ENCODE measurements around the gene DKK3.

Gene DKK3

DNA sequence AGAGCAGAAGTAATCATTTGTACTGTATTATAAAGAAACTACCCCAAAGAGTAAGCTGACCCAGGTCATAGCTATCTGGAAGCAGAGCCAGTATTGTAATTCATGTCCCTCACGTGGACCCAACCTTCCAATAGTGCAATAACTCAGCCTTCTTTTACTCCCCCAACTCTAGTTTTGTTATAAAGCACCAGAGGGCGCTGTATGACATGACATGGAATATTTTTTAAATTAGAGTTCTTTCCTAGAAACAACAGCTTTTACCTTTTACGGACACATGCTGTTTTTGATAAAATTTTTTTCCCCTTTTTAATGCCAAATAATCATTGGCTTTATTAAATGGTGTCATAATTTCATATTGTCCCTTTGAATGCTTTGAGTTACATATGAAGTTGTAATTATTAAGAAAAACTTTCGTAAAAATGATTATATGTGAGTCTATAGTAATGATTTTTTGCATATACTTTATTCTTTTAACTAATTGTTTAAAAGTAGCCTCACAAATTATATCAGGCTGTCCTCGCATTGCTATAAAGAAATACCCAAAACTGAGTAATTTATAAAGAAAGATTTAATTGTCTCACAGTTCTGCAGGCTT is 76.9 kb downstream of the DKK3 start:
- H3K4me1 ChIP-seq (ENCODE audit: insufficient read depth, poor library complexity, severe bottlenecking) = no peaks in the 10 kb centered on the region
- peaks cover 64% of the 10 kb centered on the region for H3K36me3 ChIP-seq (ENCODE audit: low read depth)
- ATAC-seq (ENCODE audit: low read depth) (peak; percentile 76), DNase-seq (ENCODE audit: low spot score) (no peak)
- H3K27me3 ChIP-seq (ENCODE audit: insufficient read depth, poor library complexity, severe bottlenecking) = no peaks in the 10 kb centered on the region
- no peak overlapping the region for H3K27ac ChIP-seq (ENCODE audit: poor library complexity, severe bottlenecking)
- no peak overlapping the region for H3K4me3 ChIP-seq (ENCODE audit: severe bottlenecking)
- no peaks in the 10 kb centered on the region for H3K9me3 ChIP-seq (ENCODE audit: severe bottlenecking)
- TF ChIP-seq, protein P1, sequence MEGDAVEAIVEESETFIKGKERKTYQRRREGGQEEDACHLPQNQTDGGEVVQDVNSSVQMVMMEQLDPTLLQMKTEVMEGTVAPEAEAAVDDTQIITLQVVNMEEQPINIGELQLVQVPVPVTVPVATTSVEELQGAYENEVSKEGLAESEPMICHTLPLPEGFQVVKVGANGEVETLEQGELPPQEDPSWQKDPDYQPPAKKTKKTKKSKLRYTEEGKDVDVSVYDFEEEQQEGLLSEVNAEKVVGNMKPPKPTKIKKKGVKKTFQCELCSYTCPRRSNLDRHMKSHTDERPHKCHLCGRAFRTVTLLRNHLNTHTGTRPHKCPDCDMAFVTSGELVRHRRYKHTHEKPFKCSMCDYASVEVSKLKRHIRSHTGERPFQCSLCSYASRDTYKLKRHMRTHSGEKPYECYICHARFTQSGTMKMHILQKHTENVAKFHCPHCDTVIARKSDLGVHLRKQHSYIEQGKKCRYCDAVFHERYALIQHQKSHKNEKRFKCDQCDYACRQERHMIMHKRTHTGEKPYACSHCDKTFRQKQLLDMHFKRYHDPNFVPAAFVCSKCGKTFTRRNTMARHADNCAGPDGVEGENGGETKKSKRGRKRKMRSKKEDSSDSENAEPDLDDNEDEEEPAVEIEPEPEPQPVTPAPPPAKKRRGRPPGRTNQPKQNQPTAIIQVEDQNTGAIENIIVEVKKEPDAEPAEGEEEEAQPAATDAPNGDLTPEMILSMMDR (IDR thresholded peaks at IDR 0.05; ENCODE audit: poor library complexity, severe bottlenecking) = peak; percentile 83

DNA sequence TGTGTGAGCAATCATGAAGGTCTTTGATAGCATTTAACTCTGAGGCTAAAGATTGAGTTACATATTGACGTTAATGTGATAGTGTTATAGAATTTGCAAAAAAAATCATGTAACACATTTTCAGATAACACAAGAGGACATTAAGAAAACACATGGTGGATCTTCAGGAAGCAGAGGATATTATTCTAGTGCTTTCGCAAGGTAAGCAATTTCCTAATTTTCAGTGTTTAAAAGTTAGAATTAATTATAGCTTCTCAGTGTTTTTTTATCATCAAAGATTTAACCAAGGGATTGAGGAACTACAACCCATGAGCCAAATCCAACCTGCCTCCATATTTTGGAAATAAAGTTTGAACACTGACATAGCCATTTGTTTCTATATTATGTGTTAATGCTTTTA is 78.5 kb downstream of the DKK3 start:
- Histone ChIP-seq H3K9me3 (ENCODE audit: severe bottlenecking) (no peaks in the 10 kb centered on the region), H3K4me3 (ENCODE audit: severe bottlenecking) (no peak overlapping the region), H3K4me1 (ENCODE audit: insufficient read depth, poor library complexity, severe bottlenecking) (no peaks in the 10 kb centered on the region), H3K27me3 (ENCODE audit: insufficient read depth, poor library complexity, severe bottlenecking) (no peaks in the 10 kb centered on the region), H3K27ac (ENCODE audit: poor library complexity, severe bottlenecking) (no peak overlapping the region), H3K36me3 (ENCODE audit: low read depth) (peaks cover 62% of the 10 kb centered on the region)
- TF ChIP-seq, protein P1 (IDR thresholded peaks at IDR 0.05; ENCODE audit: poor library complexity, severe bottlenecking) = no peak
- ATAC-seq (ENCODE audit: low read depth) (no peak), DNase-seq (ENCODE audit: low spot score) (no peak)

DNA sequence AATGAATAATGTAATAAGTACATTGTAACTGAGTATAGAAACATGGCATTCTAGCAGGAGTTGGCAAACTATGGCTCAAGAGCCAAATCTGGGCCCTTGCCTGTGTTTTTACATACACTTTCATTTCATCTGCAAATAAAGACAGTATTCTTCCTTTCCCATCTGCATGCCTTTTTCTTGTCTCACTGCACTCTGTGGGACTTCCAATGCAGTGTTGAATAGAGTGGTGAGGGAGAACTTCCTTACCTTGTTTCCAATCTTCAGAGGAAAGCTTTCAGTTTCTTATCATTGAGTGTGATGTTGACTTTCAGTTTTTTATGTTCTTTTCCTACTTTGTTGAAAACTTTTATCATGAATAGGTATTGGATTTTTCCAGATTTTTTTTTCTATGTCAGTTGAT is 84.6 kb downstream of the DKK3 start:
- Histone ChIP-seq H3K9me3 (ENCODE audit: severe bottlenecking) (no peaks in the 10 kb centered on the region), H3K36me3 (ENCODE audit: low read depth) (peaks cover 50% of the 10 kb centered on the region), H3K27ac (ENCODE audit: poor library complexity, severe bottlenecking) (no peak overlapping the region), H3K27me3 (ENCODE audit: insufficient read depth, poor library complexity, severe bottlenecking) (no peaks in the 10 kb centered on the region), H3K4me3 (ENCODE audit: severe bottlenecking) (no peak overlapping the region), H3K4me1 (ENCODE audit: insufficient read depth, poor library complexity, severe bottlenecking) (no peaks in the 10 kb centered on the region)
- TF ChIP-seq, protein P1 (IDR thresholded peaks at IDR 0.05; ENCODE audit: poor library complexity, severe bottlenecking) = no peak
- no peak for DNase-seq (ENCODE audit: low spot score)
- ATAC-seq (ENCODE audit: low read depth) = no peak

DNA sequence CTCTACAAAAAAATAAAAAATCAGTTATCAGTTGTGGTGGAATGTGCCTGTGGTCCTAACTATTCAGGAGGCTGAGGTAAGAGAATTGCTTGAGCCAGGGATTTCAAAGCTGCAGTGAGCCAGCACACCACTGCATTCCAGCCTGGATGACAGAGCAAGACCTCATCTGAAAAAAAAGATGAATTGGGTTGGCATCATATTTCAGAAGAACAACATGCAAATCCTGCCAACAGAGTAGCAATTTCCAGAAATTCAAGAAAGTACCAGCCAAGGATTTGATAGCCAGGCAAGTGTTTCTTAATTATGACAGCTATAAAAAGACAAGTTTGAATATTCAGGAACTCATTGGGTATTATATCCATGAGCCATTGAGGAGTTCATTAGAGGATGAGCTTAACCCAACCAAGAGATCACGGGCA is 91.4 kb downstream of the DKK3 start:
- Histone ChIP-seq H3K9me3 (ENCODE audit: severe bottlenecking) (no peaks in the 10 kb centered on the region), H3K4me1 (ENCODE audit: insufficient read depth, poor library complexity, severe bottlenecking) (no peaks in the 10 kb centered on the region), H3K27me3 (ENCODE audit: insufficient read depth, poor library complexity, severe bottlenecking) (no peaks in the 10 kb centered on the region), H3K27ac (ENCODE audit: poor library complexity, severe bottlenecking) (no peak overlapping the region), H3K4me3 (ENCODE audit: severe bottlenecking) (no peak overlapping the region), H3K36me3 (ENCODE audit: low read depth) (peaks cover 27% of the 10 kb centered on the region)
- peak; percentile 95 for ATAC-seq (ENCODE audit: low read depth)
- TF ChIP-seq, protein P1 (IDR thresholded peaks at IDR 0.05; ENCODE audit: poor library complexity, severe bottlenecking) = no peak
- no peak for DNase-seq (ENCODE audit: low spot score)

DNA sequence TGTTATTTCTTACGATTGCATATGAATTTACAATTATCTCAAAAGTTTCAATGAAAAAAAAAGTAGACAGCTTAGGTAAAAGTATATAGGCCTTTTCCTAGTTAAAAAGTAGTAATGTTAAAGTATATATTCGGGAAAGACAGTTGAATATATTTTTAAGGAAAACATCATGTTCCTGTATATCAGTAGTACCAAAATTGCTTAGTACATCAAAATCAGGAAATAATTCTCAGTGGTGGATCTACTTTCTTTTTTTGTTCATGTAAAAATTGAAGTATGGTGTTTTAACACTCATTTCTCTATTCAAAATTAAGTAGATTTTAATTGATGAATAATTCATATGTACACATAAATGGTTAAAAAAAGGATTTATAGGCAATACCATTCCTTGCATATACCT is 92.8 kb downstream of the DKK3 start:
- ATAC-seq (ENCODE audit: low read depth) (no peak), DNase-seq (ENCODE audit: low spot score) (no peak)
- Histone ChIP-seq H3K36me3 (ENCODE audit: low read depth) (peaks cover 18% of the 10 kb centered on the region), H3K4me1 (ENCODE audit: insufficient read depth, poor library complexity, severe bottlenecking) (no peaks in the 10 kb centered on the region), H3K27ac (ENCODE audit: poor library complexity, severe bottlenecking) (no peak overlapping the region), H3K9me3 (ENCODE audit: severe bottlenecking) (no peaks in the 10 kb centered on the region), H3K4me3 (ENCODE audit: severe bottlenecking) (no peak overlapping the region), H3K27me3 (ENCODE audit: insufficient read depth, poor library complexity, severe bottlenecking) (no peaks in the 10 kb centered on the region)
- TF ChIP-seq, protein P1 (IDR thresholded peaks at IDR 0.05; ENCODE audit: poor library complexity, severe bottlenecking) = no peak

All from RWPE2 (cell line).